ENCODE data around the gene CALD1.

CALD1 gene

GRCh38 chr7:134761266-134761665 lies 18.2 kb upstream of the CALD1 start:
- DNase-seq (ENCODE audit: low read depth), result no peak

DNA sequence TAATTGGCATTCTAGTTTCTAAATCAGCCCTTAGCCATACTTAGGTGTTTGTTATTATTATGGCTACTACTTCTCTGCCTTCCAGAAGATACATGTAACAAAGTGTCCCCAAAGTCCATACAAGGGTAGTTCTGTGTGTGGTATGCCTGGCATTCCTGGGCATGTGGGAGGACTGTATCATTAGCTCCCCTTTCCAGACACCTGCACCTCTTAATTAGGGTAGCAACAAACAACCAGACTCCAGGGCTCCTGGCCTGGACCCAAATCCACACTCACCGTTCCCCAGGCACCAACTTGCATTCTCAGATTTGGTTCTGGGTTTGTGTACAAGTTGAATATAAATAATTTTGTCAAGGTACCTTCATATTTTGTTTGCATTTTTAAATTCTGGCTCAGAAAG lies 15.5 kb upstream of the CALD1 start:
- no peak for DNase-seq (ENCODE audit: low read depth)

GRCh38 chr7:134764365-134764764 lies 15.1 kb upstream of the CALD1 start:
- DNase-seq (ENCODE audit: low read depth), result no peak

GRCh38 chr7:134766779-134767519 lies 12.5 kb upstream of the CALD1 start:
- DNase-seq (ENCODE audit: low read depth), result no peak

- no peak for DNase-seq (ENCODE audit: low read depth)
Observed at GRCh38 chr7:134767520-134768168, 11.8 kb upstream of the CALD1 start.

- no peak for DNase-seq (ENCODE audit: low read depth)
Observed at GRCh38 chr7:134768243-134768642, 11.2 kb upstream of the CALD1 start.

- DNase-seq (ENCODE audit: low read depth), result no peak
Observed at GRCh38 chr7:134770676-134771075, 8.8 kb upstream of the CALD1 start.

DNA sequence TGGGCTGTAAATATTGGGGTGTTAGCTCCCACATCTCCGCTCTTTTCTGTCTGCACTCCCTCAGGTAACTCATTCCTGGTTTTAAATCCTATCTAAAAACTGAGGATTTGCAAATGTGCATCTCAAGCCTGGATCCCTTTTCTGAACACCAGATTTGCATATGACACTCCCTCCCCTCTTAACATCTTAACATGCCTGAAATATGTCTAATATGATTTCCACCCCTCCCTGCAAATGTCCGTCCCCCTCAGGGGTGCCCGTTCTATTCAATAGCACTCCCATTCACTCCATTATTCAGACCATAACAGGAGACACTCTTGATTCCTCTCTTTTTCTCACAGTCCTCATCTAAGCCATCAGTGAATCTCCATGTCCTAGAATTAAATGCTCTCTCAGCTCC lies 8.3 kb upstream of the CALD1 start:
- no peak for DNase-seq (ENCODE audit: low read depth)

- DNase-seq (ENCODE audit: low read depth), result no peak
Observed at GRCh38 chr7:134771889-134772288, 7.5 kb upstream of the CALD1 start.

DNA sequence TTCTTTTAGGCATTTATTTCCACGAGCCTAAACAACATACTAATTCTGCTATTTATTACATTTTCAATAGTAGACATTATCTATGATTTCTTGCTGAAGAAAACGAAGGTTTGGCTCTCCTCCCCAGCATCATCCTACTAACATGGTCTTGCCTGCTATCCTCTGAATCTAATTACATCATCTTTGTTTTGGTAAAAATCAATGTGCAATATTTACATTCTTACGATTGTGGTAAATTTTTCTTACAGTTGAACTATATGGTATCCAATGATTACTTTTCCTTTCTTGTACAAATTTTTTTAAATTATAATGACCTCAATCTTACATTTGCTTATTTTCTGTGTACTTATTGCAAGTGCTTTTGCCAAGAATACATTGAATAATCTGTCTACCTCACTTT lies 7.0 kb upstream of the CALD1 start:
- no peak for DNase-seq (ENCODE audit: low read depth)

GRCh38 chr7:134773164-134773563 lies 6.3 kb upstream of the CALD1 start:
- DNase-seq (ENCODE audit: low read depth), result no peak

- DNase-seq (ENCODE audit: low read depth), result no peak
Observed at GRCh38 chr7:134774119-134774518, 5.3 kb upstream of the CALD1 start.

GRCh38 chr7:134777470-134777869 lies 2.0 kb upstream of the CALD1 start:
- no peak for DNase-seq (ENCODE audit: low read depth)

DNA sequence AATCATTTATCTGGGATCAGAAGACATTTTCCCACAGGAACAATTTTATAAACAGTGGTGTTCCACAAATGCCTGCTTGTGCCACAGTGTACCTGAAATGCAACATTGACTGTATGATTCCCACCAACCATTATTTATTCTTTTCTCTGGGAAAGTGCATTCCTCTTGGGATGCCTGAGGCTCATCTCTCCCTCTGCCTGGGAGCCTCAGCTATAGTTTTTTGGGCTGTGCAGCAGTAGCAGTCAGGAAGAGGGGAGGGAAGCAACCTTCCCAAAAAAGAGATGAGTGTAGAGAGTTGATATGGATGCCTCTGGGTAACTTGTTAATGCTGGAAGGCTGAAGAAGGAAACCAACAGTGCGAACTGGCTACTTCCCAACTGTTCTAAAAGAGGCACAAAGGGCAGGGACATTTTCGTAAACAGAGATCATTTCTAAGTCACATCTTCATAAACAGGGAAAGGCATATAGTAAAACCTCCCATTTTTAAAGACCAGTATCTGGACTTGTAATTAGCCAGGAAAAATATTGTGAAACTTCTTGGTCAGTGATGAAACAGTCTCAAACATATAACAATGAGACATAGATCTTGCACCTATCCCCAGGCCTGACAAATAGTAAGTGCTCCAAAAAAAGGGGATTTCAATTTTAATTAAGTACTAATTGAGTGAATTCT lies 1.4 kb upstream of the CALD1 start:
- DNase-seq (ENCODE audit: low read depth), result no peak

DNA sequence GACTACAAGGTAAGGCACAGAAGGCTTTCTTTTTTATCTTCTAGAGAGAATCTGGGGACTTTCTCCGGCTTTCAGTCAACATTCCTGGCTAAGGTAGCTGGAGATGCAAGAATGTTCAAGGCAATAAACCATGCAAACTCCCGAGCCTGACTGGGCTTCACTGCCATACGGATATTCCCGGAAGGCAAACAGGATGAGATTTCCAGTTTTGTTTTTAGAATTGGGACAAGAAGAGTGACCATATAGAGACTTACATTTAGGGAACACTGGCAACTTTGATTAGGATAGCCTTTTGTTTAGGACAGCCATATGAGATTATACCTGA lies 269 bp downstream of the CALD1 start:
- no peak for DNase-seq (ENCODE audit: low read depth)

DNA sequence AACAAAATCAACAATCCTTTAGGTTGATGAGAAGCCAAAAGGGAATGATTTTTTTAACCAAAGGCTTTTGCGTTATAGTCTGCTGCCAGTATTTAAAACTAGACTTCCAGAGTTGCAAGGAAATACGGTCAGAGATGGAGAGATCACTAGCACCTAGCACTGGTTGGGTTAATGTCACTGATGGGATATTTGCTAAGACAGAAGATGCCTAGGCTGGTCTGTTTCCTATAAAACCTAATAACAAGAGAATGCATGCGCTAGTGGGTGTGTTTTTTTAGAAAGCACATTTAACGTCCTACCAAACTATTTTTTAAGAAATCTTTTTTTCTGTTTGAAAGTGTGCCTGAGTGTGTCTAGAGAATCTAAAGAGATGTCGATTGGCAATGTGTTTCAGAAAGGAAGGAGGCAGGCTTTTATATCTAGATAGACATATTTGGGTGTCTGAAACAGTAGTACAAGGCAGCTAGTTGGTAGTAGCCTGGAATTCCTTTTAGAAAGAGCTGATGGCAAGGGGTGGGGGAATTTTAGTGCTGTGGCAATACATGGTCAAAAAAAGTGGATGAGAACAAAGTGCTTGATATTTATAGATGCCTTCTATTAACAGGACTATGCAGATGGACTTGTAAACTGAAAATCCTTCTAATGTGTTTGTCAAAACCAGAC lies 863 bp downstream of the CALD1 start:
- no peak for DNase-seq (ENCODE audit: low read depth)

GRCh38 chr7:134781171-134781570 lies 1.7 kb downstream of the CALD1 start:
- no peak for DNase-seq (ENCODE audit: low read depth)

DNA sequence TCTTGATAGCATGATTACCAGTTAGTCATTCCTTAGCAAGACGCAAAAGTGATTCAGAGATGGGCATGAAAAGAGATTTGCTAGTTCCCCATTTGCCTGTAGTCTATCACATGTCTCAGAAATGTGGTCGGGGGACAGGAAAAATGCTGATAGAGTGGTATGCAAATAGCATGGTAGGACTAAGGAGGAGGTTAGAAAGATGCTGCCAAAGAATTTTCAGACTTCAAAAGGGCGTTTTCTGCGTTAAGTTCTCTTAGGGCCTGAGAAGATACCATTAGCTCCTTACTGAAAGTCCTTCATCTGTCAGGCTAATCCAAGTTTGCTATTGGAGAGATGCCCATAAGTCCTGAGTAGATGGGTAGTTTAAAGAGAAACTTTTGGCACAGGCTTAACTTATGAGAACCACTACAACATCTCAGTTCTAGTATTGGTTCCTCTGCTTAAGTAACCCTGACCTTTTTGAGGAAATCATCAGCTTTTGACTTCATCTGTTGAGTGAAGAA lies 2.7 kb downstream of the CALD1 start:
- no peak for DNase-seq (ENCODE audit: low read depth)

DNA sequence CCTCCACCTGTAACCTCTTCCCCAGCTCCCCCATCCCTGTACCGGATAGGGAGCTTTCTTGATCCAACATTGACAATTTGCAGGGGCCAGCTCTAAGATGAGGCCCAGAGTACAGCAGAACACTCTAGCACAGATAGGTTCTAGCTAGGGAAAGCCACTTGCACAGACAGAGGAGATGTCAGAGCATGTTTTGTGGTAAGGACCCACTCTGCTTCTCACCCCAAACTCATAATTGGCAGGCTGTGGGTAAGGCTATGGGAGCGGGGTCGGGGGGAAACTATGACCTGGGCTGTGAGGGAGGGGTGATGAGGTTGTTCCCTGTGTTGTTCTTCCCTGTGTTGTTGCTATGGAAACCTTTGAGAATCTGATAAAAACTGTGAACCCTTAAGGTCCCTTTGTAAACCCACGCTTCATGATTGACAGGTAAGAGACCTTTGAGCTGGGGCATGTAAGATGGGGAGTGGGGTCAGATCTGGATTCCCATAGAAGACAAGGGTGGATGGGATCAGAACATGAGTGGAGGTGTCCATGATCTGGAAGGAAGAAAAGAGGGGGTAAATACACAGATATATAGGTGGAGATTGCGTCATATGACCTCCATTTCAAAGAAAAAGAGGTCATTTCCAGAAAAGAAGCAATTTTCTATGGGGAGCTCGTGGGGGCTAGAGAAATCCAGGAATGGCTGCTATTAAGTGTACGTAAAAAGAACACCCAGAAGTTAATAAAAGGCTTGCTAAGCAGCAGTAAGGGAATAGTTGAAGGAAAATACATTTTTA lies 4.0 kb downstream of the CALD1 start:
- no peak for DNase-seq (ENCODE audit: low read depth)

DNA sequence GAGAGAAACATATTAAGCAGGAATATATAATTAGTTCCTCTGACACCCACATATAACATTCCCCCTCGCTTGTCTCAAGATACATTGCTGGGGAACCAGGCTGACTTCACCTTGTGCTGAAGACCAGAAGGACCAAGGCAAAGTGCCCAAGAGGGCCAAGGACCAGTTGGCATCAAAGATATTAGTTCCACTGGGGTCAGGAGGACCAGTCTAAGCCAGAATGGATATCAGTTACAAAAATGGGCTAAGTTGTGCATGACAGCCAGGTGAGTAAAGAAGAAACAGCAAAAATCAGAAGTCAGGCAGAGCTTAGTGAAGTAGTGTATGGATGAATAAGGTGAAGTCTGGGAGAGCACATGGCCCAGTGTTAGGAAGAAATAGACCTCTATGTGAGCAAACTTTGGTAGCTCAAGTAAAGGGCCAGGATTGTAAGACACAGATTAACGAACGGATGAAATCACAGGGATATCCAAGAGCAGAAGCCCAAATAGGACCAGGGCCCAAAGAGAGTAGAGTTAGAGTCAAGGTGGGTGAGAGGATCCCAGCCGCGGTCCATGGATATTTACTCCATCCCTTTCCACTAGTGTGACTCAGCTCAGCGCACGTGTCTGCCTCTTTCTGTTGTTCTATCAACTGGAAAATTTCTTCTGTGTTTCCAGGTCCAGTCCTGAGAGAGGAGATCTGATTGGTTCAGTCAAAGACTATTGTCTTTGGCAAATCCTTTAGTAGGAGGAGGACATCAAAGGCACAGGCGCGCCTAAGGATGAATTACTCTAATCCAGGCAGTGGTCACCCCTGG lies 5.0 kb downstream of the CALD1 start:
- no peak for DNase-seq (ENCODE audit: low read depth)

GRCh38 chr7:134785842-134786241 lies 6.4 kb downstream of the CALD1 start:
- no peak for DNase-seq (ENCODE audit: low read depth)

Measured in fibroblast of the conjunctiva (primary cell).